ENCODE measurements around the gene UGGT2. TPM values are rescaled to one million over a fixed set of nuclear protein-coding genes. Genes with fewer than 3 reads are reported as not detected.

UGGT2 gene
- total and polyA plus RNA-seq, 9 of the 15 experiments (the other 6 are each of a cell fraction or from before 2014, with no cell fraction given): 3.5 to 24.5 (median 18.3) TPM

DNA sequence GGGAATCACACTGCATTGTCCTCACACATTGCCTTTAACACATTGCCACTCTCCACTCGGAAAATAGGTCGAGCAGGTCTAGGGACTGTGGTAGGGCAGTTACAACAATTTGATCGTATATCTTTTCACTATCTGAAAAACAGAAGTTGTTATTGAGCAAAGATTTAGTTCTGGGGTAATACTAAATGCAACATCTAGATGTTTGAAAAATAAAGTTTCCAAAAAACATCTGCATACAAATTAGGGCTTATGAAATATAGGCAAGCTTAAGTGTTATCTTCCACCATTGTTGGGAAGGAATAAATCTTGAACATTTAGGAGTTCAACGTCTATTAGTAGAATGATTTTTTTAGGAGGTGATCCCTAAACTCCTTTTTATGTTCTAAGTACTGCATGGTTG lies 35.9 kb upstream of the UGGT2 start:
- Histone ChIP-seq H4K20me1 (replicated peaks; ENCODE audit: control insufficient read depth, insufficient read depth, low read length) (no peaks in the 10 kb centered on the region), H3K9me1 (ENCODE audit: control insufficient read depth, insufficient read depth, low read length) (no peaks in the 10 kb centered on the region), H3K4me3 (no peak overlapping the region), H3K27ac (ENCODE audit: extremely low read depth, low read depth, low read length) (no peak overlapping the region), H3K27me3 (ENCODE audit: control insufficient read depth in 2 of 2, insufficient read depth in 2 of 2, low read length in 2 of 2) (peaks cover 16 to 19% of the 10 kb centered on the region in 2 experiments), H2AFZ (ENCODE audit: low read depth, low read length) (no peak overlapping the region), H3K79me2 (ENCODE audit: control insufficient read depth, insufficient read depth, low read length) (no peaks in the 10 kb centered on the region), H3K9me3 (replicated peaks; ENCODE audit: control insufficient read depth, insufficient read depth, low read depth, low read length) (no peaks in the 10 kb centered on the region), H3K4me2 (ENCODE audit: insufficient read depth, low read length) (no peak overlapping the region), H3K9ac (ENCODE audit: insufficient read depth in 1 of 2, low read depth in 2 of 2, low read length in 2 of 2) (no peak overlapping the region), H3K4me1 (replicated peaks in 1 of 2; ENCODE audit: control insufficient read depth in 2 of 2, insufficient read depth in 2 of 2, low read length in 2 of 2) (peaks cover 0 to 18% of the 10 kb centered on the region in 2 experiments; a peak in 2 of 5 replicates), H3K36me3 (ENCODE audit: control insufficient read depth, insufficient read depth, low read length) (no peaks in the 10 kb centered on the region)
- in situ Hi-C loops (cut with MboI): no loop called here
- CTCF ChIA-PET (ENCODE audit: low intra/inter-chr PET ratio): no interaction called here
- FAIRE-seq (no peak), DNase-seq (ENCODE audit: extremely low read depth in 1 of 4, low spot score in 3 of 4) (no peak), ATAC-seq (no peak)
- TF ChIP-seq CBX2 (IDR thresholded peaks at IDR 0.05; ENCODE audit: insufficient read depth, low read length, poor library complexity, severe bottlenecking) (peak; percentile 51), PTRF (tag; IDR thresholded peaks at IDR 0.05) (no peak)
- POLR2A ChIA-PET: interaction anchor here (1.0 kb wide), 1 partner anchor 9 kb away, joined by 3 read pairs; no protein-coding TSS in a partner anchor
- no TSS peak for BruUV-seq (replicated peaks)
- WGBS (ENCODE audit: insufficient coverage, low coverage, missing lambda C conversion rate): 0% methylated on average over 4 of the region's 4 CpGs
- intact Hi-C loops (cut with micrococcal nuclease): no loop called here

- ATAC-seq: no peak
- H3K36me3 ChIP-seq (ENCODE audit: control insufficient read depth, insufficient read depth, low read length): no peaks in the 10 kb centered on the region
- no peak for FAIRE-seq
- no peaks in the 10 kb centered on the region for H3K9me3 ChIP-seq (replicated peaks; ENCODE audit: control insufficient read depth, insufficient read depth, low read depth, low read length)
- H2AFZ ChIP-seq (ENCODE audit: low read depth, low read length): no peak overlapping the region
- CTCF ChIA-PET (ENCODE audit: low intra/inter-chr PET ratio): no interaction called here
- H3K4me2 ChIP-seq (ENCODE audit: insufficient read depth, low read length): no peak overlapping the region
- H3K4me1 ChIP-seq (replicated peaks in 1 of 2; ENCODE audit: control insufficient read depth in 2 of 2, insufficient read depth in 2 of 2, low read length in 2 of 2): peaks cover 0 to 18% of the 10 kb centered on the region in 2 experiments; a peak in 2 of 5 replicates
- in situ Hi-C loops (cut with MboI): no loop called here
- H4K20me1 ChIP-seq (replicated peaks; ENCODE audit: control insufficient read depth, insufficient read depth, low read length): no peaks in the 10 kb centered on the region
- H3K9ac ChIP-seq (ENCODE audit: insufficient read depth in 1 of 2, low read depth in 2 of 2, low read length in 2 of 2): no peak overlapping the region
- no TSS peak for BruUV-seq (replicated peaks)
- H3K9me1 ChIP-seq (ENCODE audit: control insufficient read depth, insufficient read depth, low read length): no peaks in the 10 kb centered on the region
- peaks cover 14% of the 10 kb centered on the region in 2 experiments for H3K27me3 ChIP-seq (ENCODE audit: control insufficient read depth in 2 of 2, insufficient read depth in 2 of 2, low read length in 2 of 2)
- WGBS (ENCODE audit: insufficient coverage, low coverage, missing lambda C conversion rate): 0% methylated on average over 1 of the region's 1 CpG
- POLR2A ChIA-PET: no interaction called here
- intact Hi-C loops (cut with micrococcal nuclease): no loop called here
- DNase-seq (ENCODE audit: extremely low read depth in 1 of 4, low spot score in 3 of 4): no peak
- no peaks in the 10 kb centered on the region for H3K79me2 ChIP-seq (ENCODE audit: control insufficient read depth, insufficient read depth, low read length)
- no peak overlapping the region for H3K4me3 ChIP-seq
- no peak overlapping the region for H3K27ac ChIP-seq (ENCODE audit: extremely low read depth, low read depth, low read length)
- no peak for TF ChIP-seq ATF2 (CRISPR knock-in tag; IDR thresholded peaks at IDR 0.05)
- TF ChIP-seq JUN (IDR thresholded peaks at IDR 0.05; ENCODE audit: borderline replicate concordance, low read depth, low read length): no peak
- no peak for TF ChIP-seq JUN (CRISPR knock-in tag; IDR thresholded peaks at IDR 0.05; ENCODE audit: borderline replicate concordance)
- TF ChIP-seq, protein P1, sequence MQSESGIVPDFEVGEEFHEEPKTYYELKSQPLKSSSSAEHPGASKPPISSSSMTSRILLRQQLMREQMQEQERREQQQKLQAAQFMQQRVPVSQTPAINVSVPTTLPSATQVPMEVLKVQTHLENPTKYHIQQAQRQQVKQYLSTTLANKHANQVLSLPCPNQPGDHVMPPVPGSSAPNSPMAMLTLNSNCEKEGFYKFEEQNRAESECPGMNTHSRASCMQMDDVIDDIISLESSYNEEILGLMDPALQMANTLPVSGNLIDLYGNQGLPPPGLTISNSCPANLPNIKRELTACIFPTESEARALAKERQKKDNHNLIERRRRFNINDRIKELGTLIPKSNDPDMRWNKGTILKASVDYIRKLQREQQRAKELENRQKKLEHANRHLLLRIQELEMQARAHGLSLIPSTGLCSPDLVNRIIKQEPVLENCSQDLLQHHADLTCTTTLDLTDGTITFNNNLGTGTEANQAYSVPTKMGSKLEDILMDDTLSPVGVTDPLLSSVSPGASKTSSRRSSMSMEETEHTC (IDR thresholded peaks at IDR 0.05): no peak
- no peak for TF ChIP-seq FOXJ3 (CRISPR knock-in tag; IDR thresholded peaks at IDR 0.05)
- TF ChIP-seq RBBP5 (IDR thresholded peaks at IDR 0.05; ENCODE audit: borderline replicate concordance, insufficient read depth, low read length, poor library complexity, severe bottlenecking): no peak
- TF ChIP-seq TAF9B (IDR thresholded peaks at IDR 0.05; ENCODE audit: partially characterized antibody): no peak
- no peak for TF ChIP-seq ILF3 (IDR thresholded peaks at IDR 0.05; ENCODE audit: borderline replicate concordance)
- TF ChIP-seq ZNF76 (CRISPR knock-in tag; IDR thresholded peaks at IDR 0.05; ENCODE audit: borderline replicate concordance): no peak
- no peak for TF ChIP-seq TCF15 (CRISPR knock-in tag; IDR thresholded peaks at IDR 0.05)
- TF ChIP-seq CTBP1 (IDR thresholded peaks at IDR 0.05; ENCODE audit: borderline replicate concordance): no peak
- no peak for TF ChIP-seq TRIM24 (IDR thresholded peaks at IDR 0.05)
Measured at GRCh38 chr13:96086736-96087135, 33.5 kb upstream of the UGGT2 start.
